ENCODE data around the gene UBE2D3. TPM values are rescaled to one million over a fixed set of nuclear protein-coding genes. Genes with fewer than 3 reads are reported as not detected.

The UBE2D3 gene
- total RNA-seq, 1 experiment from 2014 or later, result 351 TPM

DNA sequence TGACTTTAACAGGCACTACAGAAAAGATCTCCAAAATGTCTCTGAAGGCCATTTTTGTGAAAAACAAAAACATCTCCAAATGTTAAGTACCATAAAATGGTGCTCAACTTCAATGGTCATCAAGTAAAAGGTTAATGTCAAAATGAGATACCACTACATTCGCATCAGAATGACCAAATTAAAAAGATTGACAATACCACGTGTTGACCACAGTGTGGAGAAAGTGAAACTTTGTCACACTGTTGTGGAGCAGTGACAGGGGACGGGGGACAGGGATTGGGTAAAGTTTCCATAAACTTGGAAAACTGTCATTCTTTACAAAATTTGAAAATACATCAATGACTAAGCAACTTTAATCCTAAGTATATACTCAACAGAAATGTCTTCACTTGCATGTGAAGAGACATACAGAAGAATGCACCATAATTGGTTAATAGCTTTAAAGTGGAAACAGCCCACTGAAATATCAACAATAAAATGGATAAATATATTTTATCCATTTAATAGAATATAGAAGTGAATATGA lies 22.3 kb upstream of the UBE2D3 start:
- H3K27me3 Mint-ChIP-seq (ENCODE audit: low read depth), result no peaks in the 10 kb centered on the region
- ChIA-PET CTCF (no interaction called here), POLR2A (no interaction called here)
- no peak overlapping the region for H3K4me3 Mint-ChIP-seq
- ATAC-seq (no peak), DNase-seq (ENCODE audit: low spot score) (no peak)
- no peaks in the 10 kb centered on the region for H3K36me3 Mint-ChIP-seq
- TF ChIP-seq ZBTB21 (CRISPR knock-in tag; IDR thresholded peaks at IDR 0.05; ENCODE audit: borderline replicate concordance) (no peak), TCF7 (CRISPR knock-in tag; IDR thresholded peaks at IDR 0.05; ENCODE audit: low read depth) (no peak), NR2C2 (CRISPR knock-in tag; IDR thresholded peaks at IDR 0.05) (no peak), ZNF317 (CRISPR knock-in tag; IDR thresholded peaks at IDR 0.05; ENCODE audit: borderline replicate concordance, low read depth) (no peak), ZSCAN18 (CRISPR knock-in tag; IDR thresholded peaks at IDR 0.05) (no peak)
- TF ChIP-seq, protein P1, sequence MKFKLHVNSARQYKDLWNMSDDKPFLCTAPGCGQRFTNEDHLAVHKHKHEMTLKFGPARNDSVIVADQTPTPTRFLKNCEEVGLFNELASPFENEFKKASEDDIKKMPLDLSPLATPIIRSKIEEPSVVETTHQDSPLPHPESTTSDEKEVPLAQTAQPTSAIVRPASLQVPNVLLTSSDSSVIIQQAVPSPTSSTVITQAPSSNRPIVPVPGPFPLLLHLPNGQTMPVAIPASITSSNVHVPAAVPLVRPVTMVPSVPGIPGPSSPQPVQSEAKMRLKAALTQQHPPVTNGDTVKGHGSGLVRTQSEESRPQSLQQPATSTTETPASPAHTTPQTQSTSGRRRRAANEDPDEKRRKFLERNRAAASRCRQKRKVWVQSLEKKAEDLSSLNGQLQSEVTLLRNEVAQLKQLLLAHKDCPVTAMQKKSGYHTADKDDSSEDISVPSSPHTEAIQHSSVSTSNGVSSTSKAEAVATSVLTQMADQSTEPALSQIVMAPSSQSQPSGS (CRISPR knock-in tag; IDR thresholded peaks at IDR 0.05; ENCODE audit: borderline replicate concordance, low read depth), result no peak
- H3K27ac Mint-ChIP-seq, result no peak overlapping the region
- no peaks in the 10 kb centered on the region; the same call in 1 of the 2 replicates for H3K9me3 Mint-ChIP-seq
- 0 out of 2 replicates have a peak, but pooled peaks cover 2% of the 10 kb centered on the region for H3K4me1 Mint-ChIP-seq

GRCh38 chr4:102847687-102848086 lies 20.3 kb upstream of the UBE2D3 start:
- Mint-ChIP-seq H3K4me3 (no peak overlapping the region), H3K4me1 (0 out of 2 replicates have a peak, but pooled peaks cover 2% of the 10 kb centered on the region), H3K36me3 (no peaks in the 10 kb centered on the region), H3K27ac (no peak overlapping the region), H3K27me3 (ENCODE audit: low read depth) (no peaks in the 10 kb centered on the region), H3K9me3 (no peaks in the 10 kb centered on the region; the same call in 1 of the 2 replicates)
- no peak for DNase-seq (ENCODE audit: low spot score)
- ChIA-PET POLR2A (no interaction called here), CTCF (no interaction called here)
- ATAC-seq, result no peak
- peak; percentile 41; the same call in 1 of the 2 replicates for TF ChIP-seq ZNF121 (CRISPR knock-in tag; IDR thresholded peaks at IDR 0.05)
- no peak for TF ChIP-seq ZNF232 (CRISPR knock-in tag; IDR thresholded peaks at IDR 0.05)

DNA sequence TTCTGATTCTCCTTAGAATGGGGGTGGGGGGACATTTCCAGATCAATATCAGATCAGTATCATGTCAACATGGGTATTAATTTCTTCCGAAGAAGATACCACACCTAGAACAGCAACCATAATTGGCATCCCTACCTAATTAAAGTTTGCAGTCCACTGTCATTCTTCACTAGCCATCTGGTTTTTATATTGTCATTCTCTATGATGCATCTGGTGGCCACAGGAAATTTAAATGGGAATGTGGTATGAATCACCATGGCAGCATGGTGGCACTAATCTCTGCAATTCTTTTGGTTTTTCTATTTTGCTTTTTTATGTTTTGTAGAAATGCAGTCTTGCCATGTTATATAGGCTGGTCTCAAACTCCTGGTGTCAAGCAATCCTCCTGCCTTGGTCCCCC lies 16.6 kb upstream of the UBE2D3 start:
- Mint-ChIP-seq H3K27ac (no peak overlapping the region; the same call in 1 of the 2 replicates), H3K4me1 (no peaks in the 10 kb centered on the region), H3K27me3 (ENCODE audit: low read depth) (no peaks in the 10 kb centered on the region), H3K4me3 (no peak overlapping the region), H3K36me3 (no peaks in the 10 kb centered on the region), H3K9me3 (no peaks in the 10 kb centered on the region)
- CTCF ChIA-PET, result no interaction called here
- POLR2A ChIA-PET, result no interaction called here
- no peak for ATAC-seq
- DNase-seq (ENCODE audit: low spot score), result no peak
- TF ChIP-seq GRHL2 (CRISPR knock-in tag; IDR thresholded peaks at IDR 0.05; ENCODE audit: insufficient replicate concordance, severe bottlenecking) (no peak), FOXJ3 (CRISPR knock-in tag; IDR thresholded peaks at IDR 0.05; ENCODE audit: borderline replicate concordance) (no peak), NR2C2 (CRISPR knock-in tag; IDR thresholded peaks at IDR 0.05) (no peak), IRF1 (CRISPR knock-in tag; IDR thresholded peaks at IDR 0.05) (no peak), ZNF263 (CRISPR knock-in tag; IDR thresholded peaks at IDR 0.05; ENCODE audit: low read depth) (no peak), RELA (CRISPR knock-in tag; IDR thresholded peaks at IDR 0.05; ENCODE audit: borderline replicate concordance) (no peak), FOXK1 (CRISPR knock-in tag; IDR thresholded peaks at IDR 0.05) (no peak), HMGA2 (CRISPR knock-in tag; IDR thresholded peaks at IDR 0.05) (no peak)
- TF ChIP-seq, protein P2, sequence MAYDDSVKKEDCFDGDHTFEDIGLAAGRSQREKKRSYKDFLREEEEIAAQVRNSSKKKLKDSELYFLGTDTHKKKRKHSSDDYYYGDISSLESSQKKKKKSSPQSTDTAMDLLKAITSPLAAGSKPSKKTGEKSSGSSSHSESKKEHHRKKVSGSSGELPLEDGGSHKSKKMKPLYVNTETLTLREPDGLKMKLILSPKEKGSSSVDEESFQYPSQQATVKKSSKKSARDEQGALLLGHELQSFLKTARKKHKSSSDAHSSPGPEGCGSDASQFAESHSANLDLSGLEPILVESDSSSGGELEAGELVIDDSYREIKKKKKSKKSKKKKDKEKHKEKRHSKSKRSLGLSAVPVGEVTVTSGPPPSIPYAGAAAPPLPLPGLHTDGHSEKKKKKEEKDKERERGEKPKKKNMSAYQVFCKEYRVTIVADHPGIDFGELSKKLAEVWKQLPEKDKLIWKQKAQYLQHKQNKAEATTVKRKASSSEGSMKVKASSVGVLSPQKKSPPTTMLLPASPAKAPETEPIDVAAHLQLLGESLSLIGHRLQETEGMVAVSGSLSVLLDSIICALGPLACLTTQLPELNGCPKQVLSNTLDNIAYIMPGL (CRISPR knock-in tag; IDR thresholded peaks at IDR 0.05), result no peak
- TF ChIP-seq, protein P1 (CRISPR knock-in tag; IDR thresholded peaks at IDR 0.05; ENCODE audit: borderline replicate concordance, low read depth), result no peak
- TF ChIP-seq, protein P3, sequence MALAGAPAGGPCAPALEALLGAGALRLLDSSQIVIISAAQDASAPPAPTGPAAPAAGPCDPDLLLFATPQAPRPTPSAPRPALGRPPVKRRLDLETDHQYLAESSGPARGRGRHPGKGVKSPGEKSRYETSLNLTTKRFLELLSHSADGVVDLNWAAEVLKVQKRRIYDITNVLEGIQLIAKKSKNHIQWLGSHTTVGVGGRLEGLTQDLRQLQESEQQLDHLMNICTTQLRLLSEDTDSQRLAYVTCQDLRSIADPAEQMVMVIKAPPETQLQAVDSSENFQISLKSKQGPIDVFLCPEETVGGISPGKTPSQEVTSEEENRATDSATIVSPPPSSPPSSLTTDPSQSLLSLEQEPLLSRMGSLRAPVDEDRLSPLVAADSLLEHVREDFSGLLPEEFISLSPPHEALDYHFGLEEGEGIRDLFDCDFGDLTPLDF (CRISPR knock-in tag; IDR thresholded peaks at IDR 0.05), result no peak
- TF ChIP-seq, protein P4, sequence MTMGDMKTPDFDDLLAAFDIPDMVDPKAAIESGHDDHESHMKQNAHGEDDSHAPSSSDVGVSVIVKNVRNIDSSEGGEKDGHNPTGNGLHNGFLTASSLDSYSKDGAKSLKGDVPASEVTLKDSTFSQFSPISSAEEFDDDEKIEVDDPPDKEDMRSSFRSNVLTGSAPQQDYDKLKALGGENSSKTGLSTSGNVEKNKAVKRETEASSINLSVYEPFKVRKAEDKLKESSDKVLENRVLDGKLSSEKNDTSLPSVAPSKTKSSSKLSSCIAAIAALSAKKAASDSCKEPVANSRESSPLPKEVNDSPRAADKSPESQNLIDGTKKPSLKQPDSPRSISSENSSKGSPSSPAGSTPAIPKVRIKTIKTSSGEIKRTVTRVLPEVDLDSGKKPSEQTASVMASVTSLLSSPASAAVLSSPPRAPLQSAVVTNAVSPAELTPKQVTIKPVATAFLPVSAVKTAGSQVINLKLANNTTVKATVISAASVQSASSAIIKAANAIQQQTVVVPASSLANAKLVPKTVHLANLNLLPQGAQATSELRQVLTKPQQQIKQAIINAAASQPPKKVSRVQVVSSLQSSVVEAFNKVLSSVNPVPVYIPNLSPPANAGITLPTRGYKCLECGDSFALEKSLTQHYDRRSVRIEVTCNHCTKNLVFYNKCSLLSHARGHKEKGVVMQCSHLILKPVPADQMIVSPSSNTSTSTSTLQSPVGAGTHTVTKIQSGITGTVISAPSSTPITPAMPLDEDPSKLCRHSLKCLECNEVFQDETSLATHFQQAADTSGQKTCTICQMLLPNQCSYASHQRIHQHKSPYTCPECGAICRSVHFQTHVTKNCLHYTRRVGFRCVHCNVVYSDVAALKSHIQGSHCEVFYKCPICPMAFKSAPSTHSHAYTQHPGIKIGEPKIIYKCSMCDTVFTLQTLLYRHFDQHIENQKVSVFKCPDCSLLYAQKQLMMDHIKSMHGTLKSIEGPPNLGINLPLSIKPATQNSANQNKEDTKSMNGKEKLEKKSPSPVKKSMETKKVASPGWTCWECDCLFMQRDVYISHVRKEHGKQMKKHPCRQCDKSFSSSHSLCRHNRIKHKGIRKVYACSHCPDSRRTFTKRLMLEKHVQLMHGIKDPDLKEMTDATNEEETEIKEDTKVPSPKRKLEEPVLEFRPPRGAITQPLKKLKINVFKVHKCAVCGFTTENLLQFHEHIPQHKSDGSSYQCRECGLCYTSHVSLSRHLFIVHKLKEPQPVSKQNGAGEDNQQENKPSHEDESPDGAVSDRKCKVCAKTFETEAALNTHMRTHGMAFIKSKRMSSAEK (CRISPR knock-in tag; IDR thresholded peaks at IDR 0.05; ENCODE audit: borderline replicate concordance), result no peak
